GM23338 (cell line): Measurements from ENCODE around the gene TTC39A. TPM values are rescaled to one million over a fixed set of nuclear protein-coding genes. Genes with fewer than 3 reads are reported as not detected.

ENCODE experiments used
- ATAC-seq: fragments of 200-7000 bp; cut with Tn5 transposase; 3 replicates; pipeline ENCODE4 v1.9.1; 2020
- DNase-seq: peaks from one replicate; pipeline ENCODE4 v3.0.0-alpha.2; 2015; ENCODE audit warnings: low spot score
- H2AFZ ChIP-seq: fragments of 200-600 bp; sonication (generic); 2 replicates; pipeline ENCODE4 v1.8.0; 2016; ENCODE audit warnings: antibody characterized with exemption, mild to moderate bottlenecking, moderate library complexity
- H3F3A ChIP-seq: fragments of 200-600 bp; sonication (generic); replicated peaks from 2 replicates; pipeline ENCODE4 v1.8.0; 2017; ENCODE audit warnings: antibody characterized with exemption, mixed run types, low read depth
- H3K27ac ChIP-seq: fragments of 200-600 bp; sonication (generic); 2 replicates; pipeline ENCODE4 v1.6.1; 2016; ENCODE audit warnings: low read depth
- H3K27me3 ChIP-seq: fragments of 200-600 bp; sonication (generic); 2 replicates; pipeline ENCODE4 v1.8.0; 2016; ENCODE audit warnings: mild to moderate bottlenecking, mixed run types, moderate library complexity; ENCODE audit not compliant: insufficient read depth
- H3K36me3 ChIP-seq: fragments of 200-600 bp; sonication (generic); 2 replicates; pipeline ENCODE4 v1.8.0; 2016; ENCODE audit warnings: mild to moderate bottlenecking; ENCODE audit not compliant: insufficient read depth
- H3K4me1 ChIP-seq: fragments of 200-600 bp; sonication (generic); 2 replicates; pipeline ENCODE4 v1.8.0; 2016; ENCODE audit warnings: mild to moderate bottlenecking, moderate library complexity; ENCODE audit not compliant: insufficient read depth
- H3K4me2 ChIP-seq: fragments of 200-600 bp; sonication (generic); 2 replicates; pipeline ENCODE4 v1.7.1; 2017; ENCODE audit warnings: mixed run types
- H3K4me3 ChIP-seq: fragments of 200-600 bp; sonication (generic); 2 replicates; pipeline ENCODE4 v1.6.1; 2016; ENCODE audit warnings: mixed run types
- H3K79me2 ChIP-seq: fragments of 200-600 bp; sonication (generic); replicated peaks from 2 replicates; pipeline ENCODE4 v1.8.0; 2017; ENCODE audit warnings: mild to moderate bottlenecking; ENCODE audit not compliant: insufficient read depth
- H3K9me2 ChIP-seq: fragments of 200-600 bp; sonication (generic); 2 replicates; pipeline ENCODE4 v1.8.0; 2017; ENCODE audit not compliant: insufficient read depth
- H4K20me1 ChIP-seq: fragments of 200-600 bp; sonication (generic); replicated peaks from 2 replicates; pipeline ENCODE4 v1.8.0; 2017; ENCODE audit warnings: mild to moderate bottlenecking; ENCODE audit not compliant: insufficient read depth
- H3K27ac Mint-ChIP-seq: 2 replicates; pipeline ENCODE4 v1.8.0; 2020; ENCODE audit warnings: inconsistent platforms, mild to moderate bottlenecking, moderate library complexity, mixed read lengths
- H3K27me3 Mint-ChIP-seq: 3 replicates; pipeline ENCODE4 v1.8.0; 2022; ENCODE audit warnings: low read depth, mild to moderate bottlenecking, moderate library complexity, mixed read lengths, inconsistent platforms; ENCODE audit not compliant: insufficient read depth, poor library complexity
- H3K36me3 Mint-ChIP-seq: 3 replicates; pipeline ENCODE4 v1.8.0; 2021; ENCODE audit warnings: low read depth, mild to moderate bottlenecking, inconsistent platforms, moderate library complexity, mixed read lengths
- H3K4me1 Mint-ChIP-seq: 3 replicates; pipeline ENCODE4 v1.8.0; 2020; ENCODE audit warnings: mild to moderate bottlenecking, inconsistent platforms, mixed read lengths
- H3K4me3 Mint-ChIP-seq: 3 replicates; pipeline ENCODE4 v1.8.0; 2021; ENCODE audit warnings: moderate library complexity, mild to moderate bottlenecking, inconsistent platforms, mixed read lengths
- H3K9me3 Mint-ChIP-seq: 3 replicates; pipeline ENCODE4 v1.8.0; 2020; ENCODE audit warnings: moderate library complexity, mild to moderate bottlenecking, inconsistent platforms, mixed read lengths
- CTCF ChIP-seq, 2 experiments: fragments of 200-600 bp in 1 of 2; sonication (generic) in 1 of 2; conservative IDR thresholded peaks; 2 replicates each; pipeline versions ENCODE4 v1.5.1 to v1.6.1; 2016 to 2017; ENCODE audit warnings: antibody characterized with exemption in 2 of 2, low read depth in 2 of 2, mild to moderate bottlenecking in 2 of 2, moderate library complexity in 1 of 2
- ETS1 ChIP-seq: IDR thresholded peaks from 2 replicates; pipeline ENCODE4 v1.6.1; 2016; ENCODE audit warnings: antibody characterized with exemption
- EZH2 ChIP-seq: fragments of 200-600 bp; sonication (generic); IDR thresholded peaks from one replicate; pipeline ENCODE4 v1.8.0; 2017; ENCODE audit warnings: antibody characterized with exemption, mild to moderate bottlenecking, low read depth; ENCODE audit not compliant: unreplicated experiment
- JUNB ChIP-seq: IDR thresholded peaks from one replicate; pipeline ENCODE4 v1.6.1; 2016; ENCODE audit warnings: antibody characterized with exemption; ENCODE audit not compliant: unreplicated experiment
- POLR2AphosphoS5 ChIP-seq: IDR thresholded peaks from 2 replicates; pipeline ENCODE4 v1.6.1; 2016; ENCODE audit warnings: antibody characterized with exemption, low read depth
- REST ChIP-seq: IDR thresholded peaks from one replicate; pipeline ENCODE4 v1.6.1; 2018; ENCODE audit warnings: antibody characterized with exemption; ENCODE audit not compliant: unreplicated experiment
- STAT1 ChIP-seq: IDR thresholded peaks from one replicate; pipeline ENCODE4 v1.6.1; 2016; ENCODE audit warnings: antibody characterized with exemption; ENCODE audit not compliant: unreplicated experiment
- ZNF331 ChIP-seq: fragments of 250-450 bp; sonication (Bioruptor Pico); IDR thresholded peaks from 2 replicates; pipeline ENCODE4 v1.5.0; 2020; ENCODE audit warnings: low read depth, mild to moderate bottlenecking, moderate library complexity
- polyA plus RNA-seq: library from polyadenylated mRNA; unstranded; fragments of >200 nt; fragmentation: Nextera tagmentation; extraction: Ambion mirVana; gene quantifications from 2 replicates; pipeline ENCODE4 v1.2.1, GENCODE V29; 2016
- total RNA-seq: library from RNA; depleted of rRNA; stranded (reverse); fragments of >200 nt; shearing (Covaris generic); gene quantifications from 2 replicates; pipeline ENCODE4 v1.2.3, GENCODE V29; 2014

Gene TTC39A
- total and polyA plus RNA-seq, 2 experiments from 2014 or later = 2.3 to 7.1 TPM

GRCh38 chr1:51347398-51348146, 17.2 kb upstream of the TTC39A start (continued):
- no peak for TF ChIP-seq ETS1

- Histone ChIP-seq H3K4me3 (no peak overlapping the region), H3K27me3 (peaks cover 15% of the 10 kb centered on the region), H3F3A (0 out of 2 replicates have a peak, but pooled peaks cover 3% of the 10 kb centered on the region), H2AFZ (no peak overlapping the region), H4K20me1 (no peaks in the 10 kb centered on the region), H3K79me2 (no peaks in the 10 kb centered on the region), H3K4me1 (peaks cover 5% of the 10 kb centered on the region; the same call in 1 of the 2 replicates), H3K27ac (no peak overlapping the region), H3K36me3 (no peaks in the 10 kb centered on the region), H3K4me2 (no peak overlapping the region), H3K9me2 (no peaks in the 10 kb centered on the region)
- H3K9me3 Mint-ChIP-seq = no peaks in the 10 kb centered on the region
- H3K4me3 Mint-ChIP-seq = peak overlapping the region; percentile 7; the same call in 1 of the 3 replicates
- H3K27me3 Mint-ChIP-seq = peaks cover 24% of the 10 kb centered on the region
- ATAC-seq (no peak), DNase-seq (no peak)
- TF ChIP-seq CTCF (conservative IDR thresholded peaks at IDR 0.05; ENCODE audit: low read depth in 2 of 2) (no peak), REST (no peak), POLR2AphosphoS5 (no peak), ETS1 (no peak), STAT1 (no peak), ZNF331 (no peak), JUNB (no peak), EZH2 (no peak)
- H3K27ac Mint-ChIP-seq = no peak overlapping the region
- H3K4me1 Mint-ChIP-seq = peaks cover 9% of the 10 kb centered on the region
- no peaks in the 10 kb centered on the region for H3K36me3 Mint-ChIP-seq
Measured at GRCh38 chr1:51346086-51346942, 16.0 kb upstream of the TTC39A start.
